H1 (cell line): ENCODE data around the gene SLC4A9. TPM values are rescaled to one million over a fixed set of nuclear protein-coding genes. Genes with fewer than 3 reads are reported as not detected.

Experiments
- ASH2L ChIP-seq: fragments of 200-600, 300-600 bp; sonication (generic); IDR thresholded peaks from one replicate; pipeline ENCODE4 v1.7.1; 2017; ENCODE audit warnings: low read length
- BCL11A ChIP-seq, 2 experiments: IDR thresholded peaks; one replicate each; pipeline ENCODE4 v1.6.1; 2011; ENCODE audit warnings: low read depth in 2 of 2, low read length in 2 of 2, mild to moderate bottlenecking in 2 of 2
- CBX8 ChIP-seq: fragments of 300-800, 300-1000 bp; sonication (generic); IDR thresholded peaks from 2 replicates; pipeline ENCODE4 v1.7.1; 2016; ENCODE audit warnings: low read depth, low read length, borderline replicate concordance
- CEBPB ChIP-seq: IDR thresholded peaks from 2 replicates; pipeline ENCODE4 v1.6.1; 2012; ENCODE audit warnings: low read depth, low read length
- EGR1 ChIP-seq: IDR thresholded peaks from 2 replicates; pipeline ENCODE4 v1.6.1; 2011; ENCODE audit warnings: low read depth, low read length, borderline replicate concordance
- EZH2 ChIP-seq: fragments of 200-600 bp; sonication (generic); IDR thresholded peaks from 2 replicates; pipeline ENCODE4 v1.7.1; 2012; ENCODE audit warnings: low read depth, mild to moderate bottlenecking, moderate library complexity, low read length, inconsistent platforms; ENCODE audit not compliant: severe bottlenecking
- GABPA ChIP-seq: IDR thresholded peaks from 2 replicates; pipeline ENCODE4 v1.6.1; 2011; ENCODE audit warnings: mild to moderate bottlenecking, low read length, moderate library complexity, borderline replicate concordance; ENCODE audit not compliant: insufficient read depth
- HDAC2 ChIP-seq, 2 experiments: fragments of 300-600 bp in 1 of 2; sonication (generic) in 1 of 2; IDR thresholded peaks; 2 replicates each; pipeline ENCODE4 v1.6.1; 2011 to 2012; ENCODE audit warnings: low read depth in 2 of 2, low read length in 2 of 2, mild to moderate bottlenecking in 2 of 2, moderate library complexity in 2 of 2, borderline replicate concordance in 1 of 2, inconsistent platforms in 1 of 2
- HDAC6 ChIP-seq: IDR thresholded peaks from one replicate; pipeline ENCODE4 v1.7.1; 2012; ENCODE audit warnings: low read depth, mild to moderate bottlenecking, inconsistent platforms, low read length, moderate library complexity
- JUN ChIP-seq: IDR thresholded peaks from 2 replicates; pipeline ENCODE4 v1.6.1; 2011; ENCODE audit warnings: low read depth, mild to moderate bottlenecking, improper control_type of control experiment, low read length
- TAF7 ChIP-seq: optimal IDR thresholded peaks from 2 replicates; pipeline ENCODE3; 2011; ENCODE audit warnings: low read depth, mild to moderate bottlenecking, inconsistent platforms, low read length, moderate library complexity, borderline replicate concordance
- TBP ChIP-seq: IDR thresholded peaks from 2 replicates; pipeline ENCODE4 v1.6.1; 2011; ENCODE audit warnings: low read depth, low read length, improper control_type of control experiment
- YY1 ChIP-seq: IDR thresholded peaks from 2 replicates; pipeline ENCODE4 v1.6.1; 2011; ENCODE audit warnings: low read depth, mild to moderate bottlenecking, low read length
- polyA plus RNA-seq, 7 experiments: library from polyadenylated mRNA; depleted of rRNA in 3 of 7; stranded (reverse) in 5 of 7; unstranded in 2 of 7; fragments of >200 nt in 5 of 7; fragments of 200-250 nt in 2 of 7; gene quantifications; 1 replicate in 5 of 7; 2 replicates in 1 of 7; 4 replicates in 1 of 7; pipeline versions ENCODE4 v1.2.1 to v1.2.3, GENCODE V29; 2011 to 2013; ENCODE audit warnings: missing spikeins in 2 of 7, mixed read lengths in 2 of 7
- total RNA-seq: library from RNA; stranded (reverse); fragmentation: NEBNext Ultra II Directional; extraction: Animal tissue kit (Norgen Biotek cat#: 25700); gene quantifications from 2 replicates; pipeline ENCODE4 v1.2.1, GENCODE V29; 2021
- TF ChIP-seq, protein P1 (sequence below), 3 experiments: IDR thresholded peaks; 1 replicate in 2 of 3; 2 replicates in 1 of 3; pipeline versions ENCODE4 v1.5.1 to v1.6.1; 2011; ENCODE audit warnings: low read length in 3 of 3, mild to moderate bottlenecking in 3 of 3, inconsistent platforms in 2 of 3, low read depth in 1 of 3, moderate library complexity in 1 of 3; ENCODE audit not compliant: insufficient read depth in 1 of 3; ENCODE audit errors: control extremely low read depth in 1 of 3
- TF ChIP-seq, protein P2 (sequence below): IDR thresholded peaks from 2 replicates; pipeline ENCODE4 v1.6.1; 2011; ENCODE audit warnings: low read depth, mild to moderate bottlenecking, low read length; ENCODE audit not compliant: insufficient read depth

SLC4A9 gene
- total and polyA plus RNA-seq, 2 of the 8 experiments (the other 6 are each of a cell fraction or from before 2014, with no cell fraction given): 0.15 to 0.28 TPM

DNA sequence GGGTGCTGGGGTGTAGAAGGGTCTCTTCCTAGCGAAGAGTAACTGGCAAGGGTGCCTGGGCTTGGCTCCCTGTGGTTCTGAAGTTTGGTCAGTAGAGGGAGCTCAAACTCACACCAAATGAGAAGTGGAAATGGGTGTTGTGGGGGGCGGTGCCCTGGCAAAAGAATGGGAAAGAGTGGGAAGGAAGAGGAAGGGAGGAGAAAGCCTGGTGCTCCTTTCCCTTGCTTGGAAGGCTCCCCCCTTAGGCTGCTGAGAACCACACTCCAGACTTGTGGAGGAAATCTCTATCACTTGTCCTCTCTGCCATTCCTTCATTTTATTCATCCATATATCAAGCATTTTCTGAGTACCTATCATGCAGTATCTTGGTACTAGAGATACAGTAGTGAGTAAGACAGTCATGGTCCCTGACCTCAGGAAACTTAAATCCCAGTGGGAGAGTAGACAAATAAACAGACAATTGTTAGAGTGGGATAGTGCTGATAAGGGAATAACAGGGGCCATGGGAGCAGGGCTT is 13.0 kb downstream of the SLC4A9 start (continued):
- TF ChIP-seq GABPA (no peak), HDAC2 (IDR thresholded peaks at IDR 0.05; ENCODE audit: borderline replicate concordance in 1 of 2, low read depth in 2 of 2, low read length in 2 of 2) (0 out of 4 replicates have a peak, but pooled peaks of 1 of the 2 experiments have one; percentile 58), HDAC6 (no peak), TAF7 (no peak), EGR1 (0 out of 2 replicates have a peak, but pooled peaks have one; percentile 37), TBP (no peak), EZH2 (no peak), BCL11A (IDR thresholded peaks at IDR 0.05; ENCODE audit: low read depth in 2 of 2, low read length in 2 of 2) (no peak), ASH2L (no peak), CBX8 (no peak), YY1 (no peak), CEBPB (no peak), JUN (no peak)
- TF ChIP-seq, protein P1, sequence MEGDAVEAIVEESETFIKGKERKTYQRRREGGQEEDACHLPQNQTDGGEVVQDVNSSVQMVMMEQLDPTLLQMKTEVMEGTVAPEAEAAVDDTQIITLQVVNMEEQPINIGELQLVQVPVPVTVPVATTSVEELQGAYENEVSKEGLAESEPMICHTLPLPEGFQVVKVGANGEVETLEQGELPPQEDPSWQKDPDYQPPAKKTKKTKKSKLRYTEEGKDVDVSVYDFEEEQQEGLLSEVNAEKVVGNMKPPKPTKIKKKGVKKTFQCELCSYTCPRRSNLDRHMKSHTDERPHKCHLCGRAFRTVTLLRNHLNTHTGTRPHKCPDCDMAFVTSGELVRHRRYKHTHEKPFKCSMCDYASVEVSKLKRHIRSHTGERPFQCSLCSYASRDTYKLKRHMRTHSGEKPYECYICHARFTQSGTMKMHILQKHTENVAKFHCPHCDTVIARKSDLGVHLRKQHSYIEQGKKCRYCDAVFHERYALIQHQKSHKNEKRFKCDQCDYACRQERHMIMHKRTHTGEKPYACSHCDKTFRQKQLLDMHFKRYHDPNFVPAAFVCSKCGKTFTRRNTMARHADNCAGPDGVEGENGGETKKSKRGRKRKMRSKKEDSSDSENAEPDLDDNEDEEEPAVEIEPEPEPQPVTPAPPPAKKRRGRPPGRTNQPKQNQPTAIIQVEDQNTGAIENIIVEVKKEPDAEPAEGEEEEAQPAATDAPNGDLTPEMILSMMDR (IDR thresholded peaks at IDR 0.05; ENCODE audit: control extremely low read depth in 1 of 3, insufficient read depth in 1 of 3, low read depth in 1 of 3, low read length in 3 of 3): peak; percentile 68 to 89 (median 79)
- TF ChIP-seq, protein P2, sequence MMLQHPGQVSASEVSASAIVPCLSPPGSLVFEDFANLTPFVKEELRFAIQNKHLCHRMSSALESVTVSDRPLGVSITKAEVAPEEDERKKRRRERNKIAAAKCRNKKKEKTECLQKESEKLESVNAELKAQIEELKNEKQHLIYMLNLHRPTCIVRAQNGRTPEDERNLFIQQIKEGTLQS: no peak
